ENCODE data around the gene DNAH14. TPM values are rescaled to one million over a fixed set of nuclear protein-coding genes. Genes with fewer than 3 reads are reported as not detected.
"Not testable (repeated sequence)": the region's sequence is repeated elsewhere in the genome, so short reads cannot be mapped to it uniquely, and the experiment has no call there.

Gene DNAH14
- total and polyA plus RNA-seq, 12 donors = 7.6 to 25.3 (median 16.5) TPM

DNA sequence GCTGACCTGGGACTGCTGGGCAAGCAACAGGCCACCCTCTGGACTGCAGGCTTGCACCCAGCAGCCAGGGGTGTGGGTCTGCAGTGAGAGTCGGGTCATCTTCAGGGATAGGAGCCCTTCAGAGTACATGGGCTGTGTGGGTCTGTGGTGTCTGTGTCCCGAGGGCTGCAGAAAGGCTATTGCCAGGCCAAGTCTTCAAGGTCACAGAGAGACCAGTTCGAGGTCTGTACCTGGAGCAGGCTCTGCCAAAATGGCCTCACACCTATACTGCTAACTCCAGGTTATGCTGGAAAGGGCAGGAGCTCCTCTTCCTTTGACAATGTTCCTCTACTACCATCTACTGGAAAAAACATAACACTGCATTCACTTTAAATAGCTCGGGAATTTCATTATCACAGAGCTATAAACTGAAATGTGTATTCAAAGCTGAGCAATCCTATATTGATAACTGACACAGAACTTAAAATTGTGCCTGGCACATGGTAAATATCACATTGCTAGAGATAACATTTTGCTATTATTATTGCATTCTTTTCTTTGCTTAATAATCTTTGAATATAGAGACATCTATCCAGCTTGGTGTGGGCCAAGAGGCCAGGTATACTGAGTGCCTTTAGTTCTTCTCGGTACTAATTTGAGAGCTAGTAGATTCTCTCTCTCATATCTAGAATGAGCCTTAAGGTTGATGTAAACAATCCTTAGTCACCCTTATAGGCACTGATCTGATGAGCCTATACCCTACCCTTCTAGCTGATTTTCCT, 6.9 kb upstream of the DNAH14 start:
- TF ChIP-seq CTCF (IDR thresholded peaks at IDR 0.05) = peak; percentile 60 to 81 (median 72)
- no peak for TF ChIP-seq POLR2A (IDR thresholded peaks at IDR 0.05)
- Histone ChIP-seq H3K27ac (no peak overlapping the region), H3K4me3 (no peak overlapping the region), H3K9me3 (replicated peaks in 1 of 3) (no peaks in the 10 kb centered on the region), H3K27me3 (no peaks in the 10 kb centered on the region), H3K36me3 (replicated peaks in 1 of 2) (no peaks in the 10 kb centered on the region), H3K4me1 (replicated peaks in 1 of 2) (no peaks in the 10 kb centered on the region)
- WGBS, 4 donors = 21 to 44% (median 41%) methylated on average over 4 to 5 of the region's 5 CpGs
- peak in 3 of 7 donors; percentile 7 to 28 (median 21) for DNase-seq
- intact Hi-C loops (cut with DNase I) = loop anchor here (5.0 to 10.0 kb wide), 3 partner anchors 280 to 408 kb away; no protein-coding TSS in a partner anchor

GRCh38 chr1:224923726-224924125, 5.7 kb upstream of the DNAH14 start:
- no peak for DNase-seq
- Histone ChIP-seq H3K27me3 (no peaks in the 10 kb centered on the region), H3K4me3 (no peak overlapping the region), H3K4me1 (replicated peaks in 1 of 2) (no peaks in the 10 kb centered on the region), H3K9me3 (replicated peaks in 1 of 3) (no peaks in the 10 kb centered on the region), H3K27ac (no peak overlapping the region), H3K36me3 (replicated peaks in 1 of 2) (no peaks in the 10 kb centered on the region)
- 26 to 56% (median 36%) methylated on average over 4 of the region's 4 CpGs for WGBS, 4 donors
- intact Hi-C loops (cut with DNase I) = loop anchor here (5.0 to 10.0 kb wide), 3 partner anchors 281 to 409 kb away; no protein-coding TSS in a partner anchor
- TF ChIP-seq CTCF (IDR thresholded peaks at IDR 0.05) = no peak
- TF ChIP-seq POLR2A (IDR thresholded peaks at IDR 0.05) = no peak

DNA sequence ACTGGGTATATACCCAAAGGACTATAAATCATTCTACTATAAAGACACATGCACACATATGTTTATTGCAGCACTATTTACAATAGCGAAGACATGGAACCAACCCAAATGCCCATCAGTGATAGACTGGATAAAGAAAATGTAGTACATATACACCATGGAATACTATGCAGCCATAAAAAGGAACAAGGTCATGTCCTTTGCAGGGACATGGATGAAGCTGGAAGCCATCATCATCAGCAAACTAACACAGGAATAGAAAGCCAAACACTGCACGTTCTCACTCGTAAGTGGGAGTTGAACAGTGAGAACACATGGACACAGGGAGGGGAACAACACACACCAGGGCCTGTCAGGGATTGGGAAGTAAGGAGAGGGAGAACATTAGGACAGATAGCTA, 1.8 kb upstream of the DNAH14 start:
- intact Hi-C loops (cut with DNase I) = loop anchor here in 1 of 2 donors (10.0 kb wide), 1 partner anchor 413 kb away; no protein-coding TSS in a partner anchor
- WGBS, 4 donors = 76 to 97% (median 96%) methylated on average over 3 of the region's 3 CpGs
- DNase-seq; H3K4me3 ChIP-seq; H3K27ac ChIP-seq; H3K36me3 ChIP-seq (replicated peaks in 1 of 2); H3K9me3 ChIP-seq (replicated peaks in 1 of 3); H3K4me1 ChIP-seq (replicated peaks in 1 of 2); H3K27me3 ChIP-seq: not testable (repeated sequence)

DNA sequence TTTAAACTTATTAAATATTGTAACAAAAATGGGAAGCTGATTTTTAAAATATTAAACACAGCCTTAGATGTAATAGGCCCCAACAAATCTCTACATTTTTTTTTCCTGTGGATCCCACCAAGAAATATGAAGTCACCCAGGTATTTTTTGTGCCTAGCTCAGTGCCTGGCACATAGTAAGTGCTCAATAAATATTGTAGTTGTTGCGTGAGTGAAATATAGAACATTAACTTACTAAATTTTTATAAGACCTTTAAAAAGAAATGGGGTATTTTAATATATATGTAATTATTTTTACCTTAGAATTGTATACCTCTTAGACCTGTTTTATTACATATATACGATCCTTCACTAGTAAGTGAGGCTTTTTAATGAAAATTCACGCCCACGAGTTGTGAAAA, 569 bp upstream of the DNAH14 start:
- H3K27me3 ChIP-seq = no peaks in the 10 kb centered on the region
- WGBS, 4 donors = 82 to 92% (median 89%) methylated on average over 4 of the region's 4 CpGs
- peaks cover 0 to 8% of the 10 kb centered on the region in 2 donors for H3K4me1 ChIP-seq (replicated peaks in 1 of 2)
- no peak for DNase-seq
- H3K4me3 ChIP-seq = peak overlapping the region in 1 of 4 donors; percentile 61
- TF ChIP-seq CTCF (IDR thresholded peaks at IDR 0.05) = no peak
- TF ChIP-seq POLR2A (IDR thresholded peaks at IDR 0.05) = no peak
- no peaks in the 10 kb centered on the region for H3K36me3 ChIP-seq (replicated peaks in 1 of 2)
- no peak overlapping the region for H3K27ac ChIP-seq
- peaks cover 0 to 9% (median 0%) of the 10 kb centered on the region in 3 donors for H3K9me3 ChIP-seq (replicated peaks in 1 of 3)
- intact Hi-C loops (cut with DNase I) = loop anchor here in 1 of 2 donors (10.0 kb wide), 1 partner anchor 414 kb away; no protein-coding TSS in a partner anchor

Data from adrenal gland (tissue), 12 donors.